Heart left ventricle (tissue), 16 donors: ENCODE measurements around the gene ASPSCR1. TPM values are rescaled to one million over a fixed set of nuclear protein-coding genes. Genes with fewer than 3 reads are reported as not detected.
A peak's percentile ranks its signal among the peaks of the same experiment; 100 is the strongest.

Experiments used
- ATAC-seq, 4 donors: fragments of 200-7000 bp; cut with Tn5 transposase; one replicate each; pipeline ENCODE4 v1.9.1; 2020 to 2022; ENCODE audit warnings: moderate library complexity in 4 of 4, mild to moderate bottlenecking in 3 of 4, moderate number of reproducible peaks in 1 of 4
- DNase-seq, 5 donors: peaks; one replicate each; pipeline ENCODE4 v3.0.0-alpha.2; 2020
- H3K27ac ChIP-seq, 12 donors: fragments of 200-600 bp; sonication (generic) in 4 of 12; one replicate each; pipeline versions ENCODE4 v1.5.0 to v1.8.0; 2016 to 2022; ENCODE audit warnings: mild to moderate bottlenecking in 2 of 12
- H3K27me3 ChIP-seq, 9 donors: fragments of 200-600 bp; sonication (generic) in 2 of 9; one replicate each; pipeline versions ENCODE4 v1.5.1 to v1.8.0; 2016 to 2022; ENCODE audit warnings: mild to moderate bottlenecking in 3 of 9
- H3K36me3 ChIP-seq, 9 donors: fragments of 200-600 bp; sonication (generic) in 2 of 9; one replicate each; pipeline versions ENCODE4 v1.5.0 to v1.8.0; 2018 to 2022; ENCODE audit warnings: mild to moderate bottlenecking in 2 of 9
- H3K4me1 ChIP-seq, 12 donors: fragments of 200-600 bp; sonication (generic) in 4 of 12; one replicate each; pipeline versions ENCODE4 v1.5.0 to v1.8.0; 2016 to 2022; ENCODE audit warnings: mild to moderate bottlenecking in 3 of 12
- H3K4me3 ChIP-seq, 12 donors: fragments of 200-600 bp; sonication (generic) in 4 of 12; one replicate each; pipeline versions ENCODE4 v1.5.0 to v1.8.0; 2017 to 2022; ENCODE audit warnings: mild to moderate bottlenecking in 9 of 12, moderate library complexity in 4 of 12
- H3K9me3 ChIP-seq, 12 donors: fragments of 200-600 bp; sonication (generic) in 4 of 12; one replicate each; pipeline versions ENCODE4 v1.5.0 to v1.8.0; 2016 to 2022; ENCODE audit warnings: mild to moderate bottlenecking in 1 of 12
- CTCF ChIP-seq, 12 donors: fragments of 200-600 bp; sonication (generic) in 4 of 12; IDR thresholded peaks; one replicate each; pipeline versions ENCODE4 v1.5.0 to v1.8.0; 2018 to 2022; ENCODE audit warnings: antibody characterized with exemption in 12 of 12, mild to moderate bottlenecking in 5 of 12
- POLR2A ChIP-seq, 2 donors: fragments of 450-650 bp; IDR thresholded peaks; one replicate each; pipeline ENCODE4 v1.6.1; 2017; ENCODE audit warnings: antibody characterized with exemption in 2 of 2, mild to moderate bottlenecking in 2 of 2, moderate library complexity in 2 of 2
- WGBS, 4 donors: extraction: QIAGEN DNeasy Blood & Tissue Kit in 2 of 4; methylation state at CpG; one replicate each; pipeline versions ENCODE4 v1.1.5 to v1.1.7; 2013 to 2018; 5-methylcytosine and 5-hydroxymethylcytosine counted together
- intact Hi-C, 10 donors: fragments of 100-400 bp; cut with DNase I; formaldehyde crosslinking; loops; one replicate each; pipeline versions ENCODE4 v1.11.1 to v1.14.2; 2022
- polyA plus RNA-seq, 2 donors: library from polyadenylated mRNA; stranded (reverse); fragments of 200-250 nt; gene quantifications; one replicate each; pipeline ENCODE4 v1.2.3, GENCODE V29; 2013
- total RNA-seq, 9 donors: library from RNA; depleted of rRNA in 2 of 9; stranded (reverse); fragments of >200 nt in 2 of 9; fragmentation: NEBNext Ultra II Directional in 3 of 9; extraction: Animal tissue kit (Norgen Biotek cat#: 25700) in 3 of 9; gene quantifications; one replicate each; pipeline versions ENCODE4 v1.1.0 to v1.2.4, GENCODE V29; 2016 to 2023
- donor health status: ischemic (EF 13 %, LVEDD 7.1; RV severe dilation, severe dysfunction).
- donor health status: healthy with polysubstance abuse.
- donor health status: DM: no; HTN: yes; CAD: no.
- donor health status: DM: no; HTN: no; CAD: no.
- donor health status: ischemic (EF 25% LVEDD 6.9; RV normal size, moderate dysfunction).
- donor health status: ischemic (EF 25% LVEDD 5.7; RV mildly dilated, moderate dysfunction).
- donor health status: healthy.
- donor health status: DM: yes; HTN: yes; CAD: no.
- donor health status: ischemic (EF 35%, LVEDD 5.7; RV mildly dilated, moderate dysfunction).
- donor health status: nonischemic (EF 11% LVEDD 7.7; RV severe dilation, severe dysfunction).
- donor health status: DM: yes; HTN: yes; CAD: no.
- donor health status: PGD.
- donor health status: ischemic (EF 29% LVEDD 5.4; RV normal size, mild dysfunction).
- donor health status: nonischemic (EF 23%, LVEDD 6.1; RV moderate dilation, normal function).

Gene ASPSCR1
- total and polyA plus RNA-seq, 11 donors = 15.1 to 43.6 (median 22.9) TPM

GRCh38 chr17:81939881-81940385, 37.5 kb upstream of the ASPSCR1 start:
- TF ChIP-seq POLR2A (IDR thresholded peaks at IDR 0.05) = no peak
- TF ChIP-seq CTCF (IDR thresholded peaks at IDR 0.05) = no peak
- peaks cover 0 to 50% (median 27%) of the 10 kb centered on the region in 12 donors for H3K4me1 ChIP-seq
- no peaks in the 10 kb centered on the region for H3K36me3 ChIP-seq
- WGBS, 4 donors = 37 to 52% (median 44%) methylated on average over 7 to 21 of the region's 21 CpGs
- peak overlapping the region in 10 of 12 donors; percentile 27 to 92 (median 77) for H3K27ac ChIP-seq
- DNase-seq (peak; percentile 67 to 86 (median 74)), ATAC-seq (peak; percentile 9 to 55 (median 28))
- peaks cover 0 to 10% (median 0%) of the 10 kb centered on the region in 9 donors for H3K27me3 ChIP-seq
- intact Hi-C loops = no loop called here
- no peaks in the 10 kb centered on the region for H3K9me3 ChIP-seq
- H3K4me3 ChIP-seq = peak overlapping the region in 6 of 12 donors; percentile 6 to 28 (median 17)

GRCh38 chr17:81940538-81941483, 36.6 kb upstream of the ASPSCR1 start:
- Histone ChIP-seq H3K9me3 (no peaks in the 10 kb centered on the region), H3K36me3 (no peaks in the 10 kb centered on the region), H3K4me1 (peaks cover 0 to 50% (median 27%) of the 10 kb centered on the region in 12 donors), H3K27me3 (peaks cover 0 to 11% (median 0%) of the 10 kb centered on the region in 9 donors), H3K4me3 (peak overlapping the region in 5 of 12 donors; percentile 10 to 55 (median 28)), H3K27ac (peak overlapping the region in 11 of 12 donors; percentile 27 to 92 (median 77))
- peak in 2 of 5 donors; percentile 5 to 27 for DNase-seq
- intact Hi-C loops = no loop called here
- 85 to 90% (median 87%) methylated on average over 41 to 56 of the region's 56 CpGs for WGBS, 4 donors
- peak in 1 of 4 donors; percentile 1 for ATAC-seq
- TF ChIP-seq POLR2A (IDR thresholded peaks at IDR 0.05) = no peak

- Histone ChIP-seq H3K27ac (peak overlapping the region in 11 of 12 donors; percentile 12 to 92 (median 77)), H3K27me3 (peaks cover 0 to 11% (median 0%) of the 10 kb centered on the region in 9 donors), H3K9me3 (no peaks in the 10 kb centered on the region), H3K4me1 (peaks cover 0 to 47% (median 26%) of the 10 kb centered on the region in 12 donors), H3K4me3 (peak overlapping the region in 11 of 12 donors; percentile 27 to 60 (median 47)), H3K36me3 (no peaks in the 10 kb centered on the region)
- ATAC-seq = peak; percentile 74 to 89 (median 80)
- intact Hi-C loops = no loop called here
- peak in 4 of 5 donors; percentile 72 to 85 (median 76) for DNase-seq
- 30 to 34% (median 32%) methylated on average over 28 to 30 of the region's 30 CpGs for WGBS, 4 donors
- TF ChIP-seq CTCF (IDR thresholded peaks at IDR 0.05) (no peak), POLR2A (IDR thresholded peaks at IDR 0.05) (no peak)
Observed at GRCh38 chr17:81941484-81942166, 35.8 kb upstream of the ASPSCR1 start.

- intact Hi-C loops = no loop called here
- H3K9me3 ChIP-seq = no peaks in the 10 kb centered on the region
- peak overlapping the region in 11 of 12 donors; percentile 12 to 92 (median 77) for H3K27ac ChIP-seq
- H3K4me3 ChIP-seq = peak overlapping the region in 11 of 12 donors; percentile 27 to 60 (median 47)
- TF ChIP-seq CTCF (IDR thresholded peaks at IDR 0.05) (no peak), POLR2A (IDR thresholded peaks at IDR 0.05) (no peak)
- peaks cover 0 to 42% (median 21%) of the 10 kb centered on the region in 12 donors for H3K4me1 ChIP-seq
- H3K36me3 ChIP-seq = no peaks in the 10 kb centered on the region
- WGBS, 4 donors = 20 to 43% (median 31%) methylated on average over 7 to 11 of the region's 12 CpGs
- peaks cover 0 to 11% (median 0%) of the 10 kb centered on the region in 9 donors for H3K27me3 ChIP-seq
- no peak for DNase-seq
- ATAC-seq = peak; percentile 1 to 31 (median 10)
Observed at GRCh38 chr17:81942167-81942553, 35.3 kb upstream of the ASPSCR1 start.
